Limb (tissue), 2 donors: Measurements from ENCODE around the gene VTA1.
"Not testable (repeated sequence)": the region's sequence is repeated elsewhere in the genome, so short reads cannot be mapped to it uniquely, and the experiment has no call there.

ENCODE experiments used
- DNase-seq, 2 donors: peaks; one replicate each; pipeline ENCODE4 v3.0.0-alpha.2; 2016; ENCODE audit errors: extremely low spot score in 2 of 2

The VTA1 gene, protein sequence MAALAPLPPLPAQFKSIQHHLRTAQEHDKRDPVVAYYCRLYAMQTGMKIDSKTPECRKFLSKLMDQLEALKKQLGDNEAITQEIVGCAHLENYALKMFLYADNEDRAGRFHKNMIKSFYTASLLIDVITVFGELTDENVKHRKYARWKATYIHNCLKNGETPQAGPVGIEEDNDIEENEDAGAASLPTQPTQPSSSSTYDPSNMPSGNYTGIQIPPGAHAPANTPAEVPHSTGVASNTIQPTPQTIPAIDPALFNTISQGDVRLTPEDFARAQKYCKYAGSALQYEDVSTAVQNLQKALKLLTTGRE

DNA sequence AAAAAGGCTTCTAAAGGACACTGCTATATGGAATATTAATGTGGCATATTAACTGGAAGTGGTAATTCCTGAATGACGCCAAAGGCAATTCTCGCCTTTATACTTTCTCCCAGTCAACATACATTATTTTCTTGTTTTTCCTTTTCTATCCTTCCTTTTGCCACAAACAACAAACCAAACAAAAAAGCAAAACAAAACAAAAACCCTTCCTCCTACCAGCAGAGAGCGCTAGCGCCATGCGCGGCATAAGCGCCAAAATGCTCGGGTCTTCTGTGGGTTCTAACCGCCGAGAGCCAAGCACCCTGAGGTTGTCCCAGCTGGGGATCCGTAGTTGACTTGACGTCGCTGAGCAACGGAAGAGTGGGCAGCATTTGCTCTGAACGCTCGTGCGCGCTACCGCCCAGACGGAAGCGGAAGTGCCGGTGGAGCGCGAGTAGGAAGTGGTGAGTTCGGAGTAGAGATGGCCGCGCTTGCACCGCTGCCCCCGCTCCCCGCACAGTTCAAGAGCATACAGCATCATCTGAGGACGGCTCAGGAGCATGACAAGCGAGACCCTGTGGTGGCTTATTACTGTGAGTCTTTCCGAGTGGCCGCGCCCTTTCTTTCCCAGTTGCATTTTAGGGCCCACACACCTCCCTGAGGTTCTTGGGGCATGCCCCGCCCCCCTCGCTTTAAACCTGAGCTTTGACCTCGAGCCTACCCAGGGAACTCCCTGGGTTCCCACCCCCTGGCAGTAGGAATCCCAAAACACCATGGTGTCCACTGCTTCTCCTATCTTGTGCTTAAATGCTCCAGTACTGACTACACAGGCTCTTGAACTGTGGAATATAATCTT is at the start of gene VTA1, which contains the start of gene NMBR:
Gene VTA1 (plus strand): TSS at position 436 of the 835 bp plus-strand sequence. CDS start 25 bp downstream, at position 461.
Gene NMBR (minus strand): TSS at position 295 of the 835 bp plus-strand sequence. CDS start 58,464 bp downstream, outside the sequence.
- peak; percentile 97 to 99 for DNase-seq

DNA sequence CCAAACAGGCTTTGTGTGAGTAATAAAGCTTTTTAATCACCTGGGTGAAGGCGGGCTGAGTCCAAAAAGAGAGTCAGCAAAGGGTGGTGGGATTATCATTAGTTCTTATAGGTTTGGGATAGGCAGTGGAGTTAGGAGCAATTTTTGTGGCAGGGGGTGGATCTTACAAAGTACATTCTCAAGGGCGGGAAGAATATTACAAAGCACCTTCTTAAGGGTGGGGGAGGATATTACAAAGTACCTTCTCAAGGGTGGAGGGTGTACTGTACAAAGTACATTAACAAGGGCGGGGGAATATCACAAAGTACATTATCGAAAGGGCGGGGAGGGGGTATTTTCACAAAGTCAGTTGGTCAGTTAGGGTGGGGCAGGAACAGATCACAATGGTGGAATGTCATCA is 42.2 kb upstream of the VTA1 start:
- DNase-seq, result not testable (repeated sequence)

DNA sequence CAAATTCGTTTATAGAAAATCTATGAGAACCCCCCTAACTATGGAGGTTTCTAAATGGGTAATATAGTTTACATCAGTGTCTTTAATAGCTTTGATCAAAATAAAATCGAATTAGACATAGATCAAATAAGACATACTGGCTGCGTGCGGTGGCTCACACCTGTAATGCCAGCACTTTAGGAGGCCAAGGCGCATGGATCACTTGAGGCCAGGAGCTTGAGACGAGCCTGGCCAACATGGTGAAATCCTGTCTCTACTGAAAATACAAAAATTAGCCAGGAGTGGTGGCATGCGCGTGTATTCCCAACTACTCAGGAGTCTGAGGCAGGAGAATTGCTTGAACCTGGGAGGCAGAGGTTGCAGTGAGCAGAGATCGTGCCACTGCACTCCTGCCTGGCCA is 36.2 kb upstream of the VTA1 start:
- not testable (repeated sequence) for DNase-seq

DNA sequence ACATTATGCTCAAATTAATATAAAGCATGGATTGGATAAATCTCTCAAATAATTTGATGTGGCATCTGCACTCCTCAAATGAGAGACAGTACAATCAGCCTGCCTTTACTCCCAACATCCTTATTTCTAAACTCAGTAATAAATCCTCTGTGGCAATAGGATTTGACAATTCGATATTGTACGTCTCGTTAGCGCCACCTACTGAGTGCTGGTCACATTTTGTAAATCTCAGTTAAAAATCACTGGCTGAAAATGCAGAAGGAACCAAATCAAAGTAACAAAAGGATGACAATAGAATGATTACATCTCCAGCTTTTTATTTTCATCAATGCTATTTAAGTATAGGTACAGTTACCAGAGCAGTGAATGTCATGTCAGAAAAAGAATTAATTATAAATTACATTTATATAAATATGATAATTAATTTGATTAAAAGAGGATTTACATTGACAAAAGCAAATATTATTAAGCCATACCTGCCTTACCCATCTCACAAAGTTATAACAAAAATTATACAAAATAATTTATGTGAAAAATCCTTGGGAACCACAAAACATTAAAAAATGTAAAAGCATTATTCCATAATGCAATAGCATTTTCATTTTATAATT is 34.5 kb upstream of the VTA1 start:
- peak; percentile 68 to 81 for DNase-seq

DNA sequence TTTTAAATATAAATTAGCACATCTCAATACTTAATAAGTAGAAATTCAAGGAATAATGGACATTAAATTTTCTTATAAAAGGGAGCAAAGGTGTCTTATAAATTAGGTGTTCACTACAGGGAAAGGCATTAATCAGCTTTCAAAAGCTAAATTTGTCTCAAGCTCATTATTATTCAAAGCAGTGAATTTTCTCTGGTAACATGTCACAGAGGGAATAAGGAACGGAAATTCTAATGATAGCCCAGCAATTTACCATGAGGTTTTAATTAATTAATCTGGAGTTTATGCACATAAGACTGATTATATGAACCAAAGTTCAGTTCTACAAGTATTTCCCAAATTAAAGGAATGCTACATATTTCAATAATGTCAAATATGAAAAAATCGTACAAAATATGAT is 29.7 kb upstream of the VTA1 start:
- DNase-seq, result no peak

DNA sequence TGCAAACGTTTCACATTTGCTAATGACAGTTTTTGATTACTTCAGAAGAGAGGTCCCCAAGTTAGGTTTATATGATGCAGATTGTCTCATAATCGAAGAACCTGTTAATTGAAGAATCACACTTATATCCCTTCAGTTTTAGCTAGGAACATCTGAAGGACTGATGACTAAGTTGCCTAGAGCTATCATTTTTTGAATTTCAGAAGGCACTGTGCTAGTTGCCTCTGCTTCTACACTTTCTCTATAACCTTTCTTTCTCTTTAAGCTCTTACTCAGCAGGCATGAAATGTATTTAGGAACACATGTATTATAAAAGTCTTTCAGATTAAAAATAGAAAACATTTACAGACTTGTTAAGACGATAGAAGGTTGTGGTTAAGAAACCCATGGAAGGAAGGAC is 28.7 kb upstream of the VTA1 start:
- DNase-seq, result no peak

DNA sequence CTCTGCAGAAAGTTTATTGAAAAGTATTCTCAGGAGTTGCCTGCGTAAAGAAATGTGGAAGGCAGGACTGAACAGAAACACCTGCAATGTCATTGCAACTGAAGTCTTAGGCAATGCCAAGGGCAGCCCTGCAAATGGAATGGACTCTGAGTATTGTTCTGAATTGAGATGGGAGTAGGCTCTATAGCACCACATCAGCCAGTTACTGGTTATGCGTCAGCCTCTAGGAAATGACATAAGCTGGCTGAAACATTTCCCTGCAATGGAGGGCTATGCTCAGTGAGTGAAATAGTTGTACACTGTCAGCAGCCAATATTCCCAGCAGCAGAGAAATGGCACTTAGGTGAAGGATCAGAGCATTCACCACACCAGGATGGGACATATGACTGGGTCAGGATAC is 28.1 kb upstream of the VTA1 start:
- no peak for DNase-seq

DNA sequence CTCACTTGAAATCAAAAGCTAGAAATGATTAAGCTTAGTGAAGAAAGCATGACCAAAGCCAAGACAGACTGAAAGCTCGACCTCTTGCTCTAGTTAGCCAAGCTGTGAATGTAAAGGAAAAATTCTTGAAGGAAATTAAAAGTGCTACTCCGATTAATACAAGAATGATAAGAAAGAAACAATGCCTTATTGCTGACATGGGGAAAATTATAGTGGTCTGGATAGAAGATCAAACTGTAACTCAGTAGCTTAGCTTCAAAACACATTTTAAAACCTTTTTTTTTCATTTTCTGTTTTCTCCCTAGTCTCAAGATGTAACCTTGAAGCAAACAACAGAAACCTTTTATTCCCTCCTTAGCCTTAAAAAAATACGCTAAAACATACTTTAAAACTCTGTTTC is 25.7 kb upstream of the VTA1 start:
- DNase-seq, result no peak

DNA sequence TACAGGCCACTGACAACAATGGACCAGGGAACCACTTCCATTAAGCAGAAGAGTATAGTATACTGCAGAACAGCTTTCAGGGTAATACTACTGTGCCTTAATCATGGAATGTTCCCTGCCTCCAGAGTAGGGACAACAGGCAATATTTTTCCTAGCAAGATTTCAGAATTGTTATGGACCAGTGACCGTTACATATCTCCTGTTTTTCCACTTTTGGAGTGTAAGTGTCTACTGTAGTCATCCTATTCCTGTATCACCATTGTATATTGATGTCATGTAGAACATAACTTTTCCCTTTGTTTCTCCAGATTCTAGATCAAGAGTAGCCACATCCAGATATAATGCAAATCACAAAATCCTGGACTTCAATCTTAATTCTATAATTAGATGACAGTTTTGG is 16.2 kb upstream of the VTA1 start:
- DNase-seq, result no peak

DNA sequence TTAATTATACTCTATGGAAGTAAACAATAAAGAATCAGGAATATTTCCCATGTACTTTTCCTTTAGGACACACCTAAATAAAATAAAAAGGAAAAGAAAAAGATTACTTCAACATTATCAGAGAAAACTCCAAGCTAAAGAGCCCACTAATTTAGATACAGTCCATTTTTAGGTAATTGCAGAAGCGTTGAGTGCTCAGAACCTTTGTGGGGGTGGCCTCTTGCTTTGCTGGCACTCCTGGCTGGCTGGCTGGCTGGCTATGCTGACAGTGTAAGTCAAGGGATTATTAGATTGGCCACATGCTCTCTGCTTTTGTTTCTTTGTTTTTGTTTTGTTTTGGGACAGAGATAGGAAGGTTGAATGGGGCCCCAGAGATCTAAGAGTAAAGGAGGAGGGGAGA is 14.4 kb upstream of the VTA1 start, which contains the start of gene GJE1:
Gene GJE1 (plus strand): TSS at position 301 of the 400 bp plus-strand sequence. CDS start 234 bp downstream, outside the sequence.
- DNase-seq, result no peak

DNA sequence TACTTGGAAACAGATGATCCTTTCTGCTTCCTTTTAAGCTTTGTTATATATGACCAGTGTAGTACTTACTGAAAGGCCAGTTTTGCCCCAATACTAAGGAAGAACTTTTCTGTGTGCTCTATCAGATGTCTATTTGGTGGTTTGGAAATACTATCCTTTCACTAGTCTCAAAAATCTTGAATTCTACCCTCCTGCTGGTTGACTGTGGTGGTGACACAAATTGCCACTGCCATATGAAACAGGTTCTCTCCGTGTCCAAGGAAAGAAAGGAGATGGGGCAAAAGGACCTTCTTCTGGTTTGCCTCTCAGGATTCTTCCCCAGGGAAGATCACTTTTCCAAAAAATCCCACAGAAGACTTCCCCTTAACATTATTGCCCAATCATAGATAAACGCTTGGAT is 8.2 kb upstream of the VTA1 start:
- DNase-seq, result no peak

DNA sequence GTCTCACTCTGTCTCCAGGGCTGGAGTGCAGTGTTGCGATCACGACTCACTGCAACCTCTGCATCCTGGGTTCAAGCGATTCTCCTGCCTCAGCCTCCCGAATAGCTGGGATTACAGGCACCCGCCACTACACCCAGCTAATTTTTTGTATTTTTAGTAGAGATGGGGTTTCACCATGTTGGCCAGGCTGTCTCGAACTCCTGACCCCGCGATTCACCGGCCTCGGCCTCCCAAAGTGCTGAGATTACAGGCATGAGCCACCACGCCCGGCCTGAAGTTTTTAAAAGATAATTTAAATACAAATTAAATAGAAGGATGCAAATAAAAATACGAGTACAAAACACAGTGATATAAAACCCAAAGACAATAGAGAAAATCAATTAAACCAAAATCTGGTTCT is 5.5 kb upstream of the VTA1 start:
- not testable (repeated sequence) for DNase-seq

DNA sequence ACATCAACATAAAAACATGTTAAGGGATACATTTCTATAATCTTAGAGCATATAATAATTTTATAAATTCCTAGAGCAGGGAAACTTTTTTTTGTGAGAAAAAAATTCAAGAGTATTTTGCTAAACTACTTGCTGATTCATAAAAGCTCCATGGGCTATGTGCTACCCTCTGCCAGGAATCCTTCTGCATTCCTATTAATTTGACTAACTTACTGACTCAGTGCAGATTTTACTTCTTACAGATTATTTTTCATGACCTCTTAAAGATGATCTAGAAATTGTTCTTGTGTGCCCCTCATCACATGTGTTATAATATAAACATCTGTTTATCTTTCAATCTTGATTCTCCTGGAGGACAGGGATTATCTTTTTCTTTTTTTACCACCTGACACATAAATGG is 5.7 kb downstream of the VTA1 start:
- DNase-seq, result no peak

DNA sequence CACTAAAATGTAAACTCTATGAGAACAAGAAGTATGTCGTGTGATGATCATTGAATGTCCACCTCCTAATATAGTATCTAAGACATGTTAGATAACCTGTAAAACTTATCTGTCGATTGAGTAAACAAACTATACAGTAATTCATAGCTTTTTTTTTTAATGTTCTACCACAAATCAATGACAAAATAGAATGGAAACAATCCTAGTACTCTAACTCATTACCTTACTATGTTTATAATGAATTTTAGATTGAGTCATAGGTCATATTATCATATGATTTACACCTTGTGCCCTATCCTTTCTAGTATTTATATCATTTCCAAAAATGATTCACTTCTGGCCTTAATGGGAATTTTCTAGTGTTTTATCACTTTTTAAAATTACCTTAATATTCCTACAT is 6.1 kb downstream of the VTA1 start:
- no peak for DNase-seq

DNA sequence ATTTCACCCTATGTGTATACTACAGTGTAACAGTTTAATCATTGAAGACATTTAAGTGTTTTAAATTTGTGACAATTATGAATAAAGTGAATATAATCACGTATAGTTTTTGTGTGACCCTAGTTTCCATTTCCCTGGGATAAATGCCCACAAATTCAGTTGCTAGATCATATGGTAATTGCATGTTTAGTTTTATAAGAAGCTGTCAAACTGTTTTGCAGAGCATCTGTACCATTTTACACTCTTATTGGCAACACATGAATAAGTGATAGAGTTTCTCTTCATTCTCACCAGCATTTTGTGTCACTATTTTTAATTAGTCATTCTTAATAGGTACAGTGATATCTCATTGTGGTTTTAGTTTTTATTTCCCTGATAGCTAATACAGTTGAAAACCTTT is 7.3 kb downstream of the VTA1 start:
- no peak for DNase-seq

DNA sequence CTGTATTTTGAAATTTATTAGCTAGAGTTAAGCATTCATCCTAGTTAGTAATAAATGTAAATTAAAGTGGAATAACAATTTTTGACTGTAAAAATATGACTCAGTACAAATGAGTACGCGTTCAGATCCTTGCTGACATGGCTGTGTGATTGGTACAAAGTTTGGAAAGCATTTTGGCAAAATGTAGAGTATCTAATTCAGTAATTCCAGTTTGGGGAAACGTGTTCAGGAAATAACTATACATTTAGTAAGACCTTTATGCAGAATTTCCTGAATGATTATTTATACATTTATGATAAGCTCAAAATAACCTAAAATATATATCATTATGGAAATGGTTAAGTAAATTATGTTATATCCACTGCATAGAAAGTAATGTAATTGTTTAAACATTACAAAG is 8.0 kb downstream of the VTA1 start:
- no peak for DNase-seq

DNA sequence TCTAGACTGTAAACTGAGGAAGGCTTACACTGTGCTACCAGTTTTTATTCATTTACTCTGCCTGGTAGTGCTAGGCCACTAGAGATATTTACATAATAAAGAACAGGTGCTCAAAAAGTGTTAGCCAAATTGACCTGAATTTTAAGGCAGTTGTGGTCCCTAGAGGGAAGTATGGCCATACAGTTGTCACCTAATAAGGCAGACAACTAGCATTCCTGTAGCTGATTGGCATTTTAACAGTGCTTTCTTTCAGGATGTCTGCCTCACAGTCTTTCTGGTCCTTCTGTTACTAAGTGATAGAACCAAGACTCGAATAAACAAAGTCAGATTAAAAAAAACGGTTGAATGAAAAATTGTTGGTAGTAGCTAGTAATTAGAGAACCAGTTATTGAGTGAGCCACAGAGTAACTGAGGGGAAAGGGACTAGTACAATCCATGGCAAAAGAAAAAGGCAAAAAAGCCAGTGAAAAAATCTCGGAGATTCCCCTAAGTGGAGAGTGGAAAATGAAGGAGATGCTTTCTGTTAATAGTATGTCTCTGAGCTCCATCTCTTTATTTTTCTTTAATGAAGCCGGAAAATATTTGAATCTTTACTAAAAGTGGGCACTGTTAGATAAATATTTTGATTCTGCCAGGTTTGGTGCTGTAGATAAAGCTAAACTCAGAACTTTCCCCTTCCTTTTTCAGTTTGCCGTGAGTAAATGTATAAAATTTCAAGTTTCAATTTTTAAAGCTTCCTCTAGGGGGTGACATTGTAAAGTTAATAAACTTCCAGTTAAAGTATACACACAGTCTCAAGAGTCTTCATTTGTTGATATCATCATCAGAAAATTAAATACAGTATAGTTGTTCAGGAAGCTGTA is 9.1 kb downstream of the VTA1 start:
- peak in 1 of 2 donors; percentile 61 for DNase-seq

DNA sequence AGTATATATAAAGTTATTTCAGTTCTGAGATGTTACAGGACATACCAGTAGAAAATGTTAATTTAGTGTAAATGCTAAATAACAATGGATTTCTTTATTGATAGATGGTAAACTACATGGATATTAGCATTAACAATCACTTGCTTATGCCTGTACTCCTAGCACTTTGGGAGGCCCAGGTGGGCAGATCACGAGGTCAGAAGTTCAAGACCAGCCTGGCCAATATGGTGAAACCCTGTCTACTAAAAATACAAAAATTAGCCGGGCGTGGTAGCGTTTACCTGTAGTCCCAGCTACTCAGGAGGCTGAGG is 9.7 kb downstream of the VTA1 start:
- not testable (repeated sequence) for DNase-seq

DNA sequence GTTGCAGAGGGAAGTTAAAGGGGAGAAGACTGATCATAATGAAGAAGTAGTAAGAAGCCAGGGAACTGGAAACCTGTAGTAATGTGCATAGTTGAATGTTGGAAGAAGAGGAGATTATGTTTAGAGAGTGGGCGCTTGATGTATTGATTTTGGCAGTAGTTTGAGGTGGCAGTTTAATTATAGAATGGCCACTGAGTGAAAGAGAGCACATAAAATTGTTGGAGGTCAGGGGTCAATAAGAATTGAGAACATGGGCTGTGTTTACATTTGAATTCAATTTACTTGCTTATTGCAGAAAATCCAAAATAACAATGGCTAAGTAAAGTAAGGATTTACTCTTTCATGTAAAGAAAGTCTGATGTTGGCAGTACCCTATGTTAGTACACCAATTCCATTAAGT is 15.7 kb downstream of the VTA1 start:
- DNase-seq, result no peak

DNA sequence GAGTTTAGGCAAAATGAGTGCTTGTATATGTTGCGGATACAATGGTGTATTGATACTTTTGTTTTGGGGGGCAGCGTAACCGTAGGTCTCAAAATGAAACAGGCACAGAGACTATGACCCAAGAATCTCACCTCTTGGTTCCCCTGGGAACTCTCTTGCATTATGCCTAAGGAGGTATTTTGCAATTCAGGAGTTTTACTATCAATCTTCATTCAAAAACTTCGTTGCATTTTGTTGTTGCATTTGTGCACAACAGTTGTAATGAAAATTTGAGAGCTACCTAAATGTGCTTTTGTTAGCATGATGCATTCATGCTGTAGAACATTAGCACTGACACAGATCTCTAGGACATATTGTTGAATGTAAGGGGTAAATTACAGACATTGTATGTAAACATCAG is 18.2 kb downstream of the VTA1 start:
- no peak for DNase-seq

DNA sequence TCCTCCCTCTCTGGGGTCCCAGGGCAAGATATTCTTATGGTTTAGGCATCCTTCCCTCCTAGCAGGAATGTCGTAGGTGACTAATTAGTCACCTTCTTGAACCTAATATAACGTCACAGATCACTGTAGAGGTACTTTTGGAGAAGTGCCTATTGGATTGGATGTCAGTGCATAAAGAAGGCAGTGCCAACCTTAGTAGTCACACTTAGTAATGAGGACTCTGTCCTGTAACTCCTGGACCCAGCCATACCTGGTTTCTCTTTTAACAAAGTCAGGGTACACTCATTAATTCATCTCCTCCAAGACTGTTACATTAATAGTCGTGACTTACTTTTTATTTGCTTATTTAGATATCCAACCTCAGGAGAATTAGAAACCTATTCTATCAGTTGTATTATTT is 20.0 kb downstream of the VTA1 start:
- no peak for DNase-seq
